ENCODE results near the gene MGMT.

GRCh38 chr10:129778571-129778970 is 311.5 kb downstream of the MGMT start:
- TF ChIP-seq MAX (IDR thresholded peaks at IDR 0.05; ENCODE audit: insufficient read depth, insufficient read length): no peak
- no peak for TF ChIP-seq GATA2 (IDR thresholded peaks at IDR 0.05; ENCODE audit: insufficient read depth, insufficient read length, low read depth, low read length)
- TF ChIP-seq, protein P1, sequence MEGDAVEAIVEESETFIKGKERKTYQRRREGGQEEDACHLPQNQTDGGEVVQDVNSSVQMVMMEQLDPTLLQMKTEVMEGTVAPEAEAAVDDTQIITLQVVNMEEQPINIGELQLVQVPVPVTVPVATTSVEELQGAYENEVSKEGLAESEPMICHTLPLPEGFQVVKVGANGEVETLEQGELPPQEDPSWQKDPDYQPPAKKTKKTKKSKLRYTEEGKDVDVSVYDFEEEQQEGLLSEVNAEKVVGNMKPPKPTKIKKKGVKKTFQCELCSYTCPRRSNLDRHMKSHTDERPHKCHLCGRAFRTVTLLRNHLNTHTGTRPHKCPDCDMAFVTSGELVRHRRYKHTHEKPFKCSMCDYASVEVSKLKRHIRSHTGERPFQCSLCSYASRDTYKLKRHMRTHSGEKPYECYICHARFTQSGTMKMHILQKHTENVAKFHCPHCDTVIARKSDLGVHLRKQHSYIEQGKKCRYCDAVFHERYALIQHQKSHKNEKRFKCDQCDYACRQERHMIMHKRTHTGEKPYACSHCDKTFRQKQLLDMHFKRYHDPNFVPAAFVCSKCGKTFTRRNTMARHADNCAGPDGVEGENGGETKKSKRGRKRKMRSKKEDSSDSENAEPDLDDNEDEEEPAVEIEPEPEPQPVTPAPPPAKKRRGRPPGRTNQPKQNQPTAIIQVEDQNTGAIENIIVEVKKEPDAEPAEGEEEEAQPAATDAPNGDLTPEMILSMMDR (IDR thresholded peaks at IDR 0.05; ENCODE audit: extremely low read depth in 1 of 2, insufficient read depth in 1 of 2, low read depth in 1 of 2, low read length in 2 of 2): no peak
- no peak for TF ChIP-seq POLR2AphosphoS5 (IDR thresholded peaks at IDR 0.05; ENCODE audit: insufficient read depth, low read depth, low read length)
